Kidney (tissue), 14 donors: ENCODE results near the gene MCOLN3. TPM values are rescaled to one million over a fixed set of nuclear protein-coding genes. Genes with fewer than 3 reads are reported as not detected.

ENCODE experiments used
- DNase-seq, 5 donors: peaks; one replicate each; pipeline ENCODE4 v3.0.0-alpha.2; 2013 to 2020
- FAIRE-seq: peaks from 2 replicates; lab custom pipeline; 2012; peaks lifted over from hg19 to GRCh38; lab: Jason Lieb, UNC
- H3K27ac ChIP-seq, 2 donors: one replicate each; pipeline ENCODE4 v1.7.0; 2013; ENCODE audit warnings: low read depth in 2 of 2, low read length in 2 of 2, inconsistent platforms in 1 of 2
- H3K27me3 ChIP-seq: one replicate; pipeline ENCODE4 v1.7.1; 2013; ENCODE audit warnings: low read length, inconsistent platforms; ENCODE audit not compliant: control insufficient read depth, insufficient read depth
- H3K36me3 ChIP-seq, 3 donors: one replicate each; pipeline versions ENCODE4 v1.7.0 to v1.7.1; 2013; ENCODE audit warnings: low read length in 3 of 3, control low read depth in 1 of 3, inconsistent platforms in 1 of 3; ENCODE audit not compliant: insufficient read depth in 3 of 3, control insufficient read depth in 2 of 3
- H3K4me1 ChIP-seq, 3 donors: one replicate each; pipeline versions ENCODE4 v1.7.0 to v1.7.1; 2013; ENCODE audit warnings: low read length in 3 of 3, inconsistent platforms in 1 of 3, low read depth in 1 of 3; ENCODE audit not compliant: control insufficient read depth in 2 of 3, insufficient read depth in 2 of 3
- H3K4me3 ChIP-seq, 3 donors: one replicate each; pipeline versions ENCODE4 v1.7.0 to v1.8.1; 2013; ENCODE audit warnings: low read length in 3 of 3, control low read depth in 1 of 3, inconsistent platforms in 1 of 3
- H3K9ac ChIP-seq, 3 donors: one replicate each; pipeline versions ENCODE4 v1.7.0 to v1.7.1; 2013; ENCODE audit warnings: low read length in 3 of 3, control low read depth in 1 of 3, inconsistent platforms in 1 of 3
- H3K9me3 ChIP-seq, 3 donors: one replicate each; pipeline versions ENCODE4 v1.7.0 to v1.7.1; 2013; ENCODE audit warnings: low read length in 3 of 3, control low read depth in 1 of 3, inconsistent platforms in 1 of 3; ENCODE audit not compliant: control insufficient read depth in 2 of 3, insufficient read depth in 1 of 3
- intact Hi-C: fragments of 100-400 bp; cut with DNase I; formaldehyde crosslinking; loops from one replicate; pipeline ENCODE4 v1.11.1; 2022
- polyA plus RNA-seq: library from polyadenylated mRNA; stranded (reverse); fragments of 350-450 nt; fragmentation: Illumina TruSeq; extraction: RNeasy Lipid Tissue Mini Kit (QIAGEN cat#74804); gene quantifications from one replicate; pipeline ENCODE4 v1.2.3, GENCODE V29; 2014; ENCODE audit warnings: low read depth, low replicate concordance; ENCODE audit not compliant: insufficient read depth
- total RNA-seq: library from RNA; stranded (reverse); fragmentation: NEBNext Ultra II Directional; extraction: Animal tissue kit (Norgen Biotek cat#: 25700); gene quantifications from one replicate; pipeline ENCODE4 v1.2.1, GENCODE V29; 2021
- TF ChIP-seq, protein P1 (sequence below): IDR thresholded peaks from 3 replicates; pipeline ENCODE4 v1.5.1; 2012; ENCODE audit warnings: mild to moderate bottlenecking, moderate library complexity, borderline replicate concordance; ENCODE audit not compliant: insufficient read depth; ENCODE audit errors: extremely low read depth
- donor health status: control.
- donor health status: control.
- donor health status: control.
- donor health status: control.
- donor health status: control.
- donor health status: DM: yes; HTN: yes; CAD: no.
- donor health status: Normal renal cell carcinoma (clear cell type).

MCOLN3 gene
- total and polyA plus RNA-seq, 2 donors from 2014 or later, result 3.1 to 7.8 TPM

GRCh38 chr1:85060038-85060437 is 11.7 kb upstream of the MCOLN3 start:
- H3K9ac ChIP-seq, result no peak overlapping the region
- no peaks in the 10 kb centered on the region for H3K27me3 ChIP-seq
- H3K36me3 ChIP-seq, result no peaks in the 10 kb centered on the region
- TF ChIP-seq, protein P1, sequence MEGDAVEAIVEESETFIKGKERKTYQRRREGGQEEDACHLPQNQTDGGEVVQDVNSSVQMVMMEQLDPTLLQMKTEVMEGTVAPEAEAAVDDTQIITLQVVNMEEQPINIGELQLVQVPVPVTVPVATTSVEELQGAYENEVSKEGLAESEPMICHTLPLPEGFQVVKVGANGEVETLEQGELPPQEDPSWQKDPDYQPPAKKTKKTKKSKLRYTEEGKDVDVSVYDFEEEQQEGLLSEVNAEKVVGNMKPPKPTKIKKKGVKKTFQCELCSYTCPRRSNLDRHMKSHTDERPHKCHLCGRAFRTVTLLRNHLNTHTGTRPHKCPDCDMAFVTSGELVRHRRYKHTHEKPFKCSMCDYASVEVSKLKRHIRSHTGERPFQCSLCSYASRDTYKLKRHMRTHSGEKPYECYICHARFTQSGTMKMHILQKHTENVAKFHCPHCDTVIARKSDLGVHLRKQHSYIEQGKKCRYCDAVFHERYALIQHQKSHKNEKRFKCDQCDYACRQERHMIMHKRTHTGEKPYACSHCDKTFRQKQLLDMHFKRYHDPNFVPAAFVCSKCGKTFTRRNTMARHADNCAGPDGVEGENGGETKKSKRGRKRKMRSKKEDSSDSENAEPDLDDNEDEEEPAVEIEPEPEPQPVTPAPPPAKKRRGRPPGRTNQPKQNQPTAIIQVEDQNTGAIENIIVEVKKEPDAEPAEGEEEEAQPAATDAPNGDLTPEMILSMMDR, result no peak
- no peak for FAIRE-seq
- H3K27ac ChIP-seq, result no peak overlapping the region
- no peaks in the 10 kb centered on the region for H3K9me3 ChIP-seq
- DNase-seq, result no peak
- peaks cover 0 to 2% (median 2%) of the 10 kb centered on the region in 3 donors for H3K4me1 ChIP-seq
- no peak overlapping the region for H3K4me3 ChIP-seq
- intact Hi-C loops, result no loop called here

- TF ChIP-seq, protein P1, result no peak
- H3K36me3 ChIP-seq, result no peaks in the 10 kb centered on the region
- H3K9ac ChIP-seq, result no peak overlapping the region
- DNase-seq (no peak), FAIRE-seq (no peak)
- no peaks in the 10 kb centered on the region for H3K27me3 ChIP-seq
- intact Hi-C loops, result no loop called here
- H3K9me3 ChIP-seq, result no peaks in the 10 kb centered on the region
- H3K4me1 ChIP-seq, result peaks cover 0 to 2% (median 2%) of the 10 kb centered on the region in 3 donors
- H3K27ac ChIP-seq, result no peak overlapping the region
- no peak overlapping the region for H3K4me3 ChIP-seq
Observed at GRCh38 chr1:85059563-85059962, 11.3 kb upstream of the MCOLN3 start.

- no peak for FAIRE-seq
- no peaks in the 10 kb centered on the region for H3K27me3 ChIP-seq
- TF ChIP-seq, protein P1, result no peak
Observed at GRCh38 chr1:85058786-85059185, 10.5 kb upstream of the MCOLN3 start.

DNA sequence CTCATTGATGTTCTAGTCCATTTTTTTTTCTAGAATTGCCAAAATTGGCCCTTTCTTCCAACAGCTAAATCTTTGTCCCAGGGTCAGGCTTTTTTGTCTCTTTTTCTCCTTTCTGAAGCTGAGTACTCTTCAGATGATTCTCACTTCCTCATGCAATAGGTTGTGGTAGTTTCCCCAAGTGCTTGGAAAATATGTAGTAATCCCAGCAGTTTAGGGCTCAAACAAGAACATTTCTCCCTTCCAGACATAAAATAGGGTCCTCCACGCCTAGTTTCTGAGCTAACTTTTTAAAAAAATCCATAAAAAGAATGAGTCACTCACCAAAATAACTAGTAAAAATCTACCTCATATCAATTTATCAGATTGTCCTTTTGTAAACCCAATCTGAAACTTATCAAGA is 10.0 kb upstream of the MCOLN3 start:
- Histone ChIP-seq H3K27me3 (no peaks in the 10 kb centered on the region), H3K36me3 (no peaks in the 10 kb centered on the region), H3K4me1 (peaks cover 0 to 2% (median 2%) of the 10 kb centered on the region in 3 donors), H3K9ac (no peak overlapping the region), H3K27ac (no peak overlapping the region), H3K9me3 (no peaks in the 10 kb centered on the region), H3K4me3 (no peak overlapping the region)
- TF ChIP-seq, protein P1, result no peak
- intact Hi-C loops, result no loop called here
- FAIRE-seq (no peak), DNase-seq (no peak)

More at GRCh38 chr1:85058786-85059185, 10.5 kb upstream of the MCOLN3 start:
- Histone ChIP-seq H3K4me1 (peaks cover 0 to 2% (median 2%) of the 10 kb centered on the region in 3 donors), H3K36me3 (no peaks in the 10 kb centered on the region), H3K9ac (no peak overlapping the region), H3K9me3 (no peaks in the 10 kb centered on the region), H3K27ac (no peak overlapping the region), H3K4me3 (no peak overlapping the region)
- intact Hi-C loops, result no loop called here
- DNase-seq, result no peak
